ENCODE results near the gene FHIT. TPM values are rescaled to one million over a fixed set of nuclear protein-coding genes. Genes with fewer than 3 reads are reported as not detected.

FHIT gene
- total RNA-seq, 2 donors from 2014 or later: 8.7 to 12.7 TPM

- no peak for DNase-seq
- intact Hi-C loops (cut with DNase I): no loop called here
- ATAC-seq: no peak
Observed at GRCh38 chr3:59913645-59914044, 1337.6 kb downstream of the FHIT start.

GRCh38 chr3:59908701-59909100, 1342.6 kb downstream of the FHIT start:
- DNase-seq: no peak
- intact Hi-C loops (cut with DNase I): no loop called here
- peak in 1 of 2 donors; percentile 55 for ATAC-seq

GRCh38 chr3:59908280-59908679, 1343.0 kb downstream of the FHIT start:
- intact Hi-C loops (cut with DNase I): no loop called here
- DNase-seq (no peak), ATAC-seq (no peak)

- ATAC-seq (no peak), DNase-seq (no peak)
Observed at GRCh38 chr3:59904296-59904695, 1347.0 kb downstream of the FHIT start.

GRCh38 chr3:59899061-59899460, 1352.2 kb downstream of the FHIT start:
- DNase-seq: no peak

More at GRCh38 chr3:59904296-59904695, 1347.0 kb downstream of the FHIT start:
- intact Hi-C loops (cut with DNase I): no loop called here

GRCh38 chr3:59895972-59896371, 1355.3 kb downstream of the FHIT start:
- DNase-seq (no peak), ATAC-seq (no peak)
- intact Hi-C loops (cut with DNase I): no loop called here

More at GRCh38 chr3:59899061-59899460, 1352.2 kb downstream of the FHIT start:
- ATAC-seq: no peak
- intact Hi-C loops (cut with DNase I): no loop called here

GRCh38 chr3:59894425-59895121, 1356.7 kb downstream of the FHIT start:
- intact Hi-C loops (cut with DNase I): no loop called here

GRCh38 chr3:59890639-59891038, 1360.6 kb downstream of the FHIT start:
- ATAC-seq (no peak), DNase-seq (no peak)
- intact Hi-C loops (cut with DNase I): no loop called here

More at GRCh38 chr3:59894425-59895121, 1356.7 kb downstream of the FHIT start:
- no peak for DNase-seq
- no peak for ATAC-seq

GRCh38 chr3:59886790-59887189, 1364.5 kb downstream of the FHIT start:
- ATAC-seq (no peak), DNase-seq (no peak)
- intact Hi-C loops (cut with DNase I): no loop called here

- no peak for ATAC-seq
- DNase-seq: no peak
- intact Hi-C loops (cut with DNase I): no loop called here
Observed at GRCh38 chr3:59885899-59886400, 1365.3 kb downstream of the FHIT start.

- intact Hi-C loops (cut with DNase I): no loop called here
- ATAC-seq (no peak), DNase-seq (peak; percentile 17)
Observed at GRCh38 chr3:59885101-59885500, 1366.2 kb downstream of the FHIT start.

GRCh38 chr3:59884409-59884808, 1366.8 kb downstream of the FHIT start:
- ATAC-seq (peak in 1 of 2 donors; percentile 23), DNase-seq (no peak)
- intact Hi-C loops (cut with DNase I): no loop called here

GRCh38 chr3:59882746-59883145, 1368.5 kb downstream of the FHIT start:
- intact Hi-C loops (cut with DNase I): no loop called here
- no peak for ATAC-seq
- DNase-seq: no peak

GRCh38 chr3:59880717-59881116, 1370.5 kb downstream of the FHIT start:
- ATAC-seq (no peak), DNase-seq (no peak)
- intact Hi-C loops (cut with DNase I): no loop called here

GRCh38 chr3:59879031-59879581, 1372.1 kb downstream of the FHIT start:
- DNase-seq (no peak), ATAC-seq (no peak)
- intact Hi-C loops (cut with DNase I): no loop called here

- ATAC-seq (no peak), DNase-seq (no peak)
- intact Hi-C loops (cut with DNase I): no loop called here
Observed at GRCh38 chr3:59878038-59878427, 1373.2 kb downstream of the FHIT start.

GRCh38 chr3:59877263-59878037, 1373.8 kb downstream of the FHIT start:
- intact Hi-C loops (cut with DNase I): no loop called here
- DNase-seq (no peak), ATAC-seq (no peak)

- intact Hi-C loops (cut with DNase I): no loop called here
- DNase-seq (no peak), ATAC-seq (no peak)
Observed at GRCh38 chr3:59876533-59877062, 1374.7 kb downstream of the FHIT start.

GRCh38 chr3:59873576-59874230, 1377.5 kb downstream of the FHIT start:
- ATAC-seq (no peak), DNase-seq (peak; percentile 18)
- intact Hi-C loops (cut with DNase I): no loop called here

Data from left cardiac atrium (tissue), 4 donors.